ENCODE data around the gene KIF18B.

- no peak for TF ChIP-seq CTCF (IDR thresholded peaks at IDR 0.05)
- TF ChIP-seq POLR2AphosphoS5 (IDR thresholded peaks at IDR 0.05) = no peak
- no peak for TF ChIP-seq POLR2A (IDR thresholded peaks at IDR 0.05)
- no peak for TF ChIP-seq EP300 (IDR thresholded peaks at IDR 0.05)
Measured at GRCh38 chr17:44879376-44879775, 68.2 kb downstream of the KIF18B start.

Data from sigmoid colon (tissue), 4 donors.